Endothelial cell of umbilical vein (primary cell): ENCODE results near the gene NAA10. TPM values are rescaled to one million over a fixed set of nuclear protein-coding genes. Genes with fewer than 3 reads are reported as not detected.
A peak's percentile ranks its signal among the peaks of the same experiment; 100 is the strongest.

ENCODE experiments used
- BruUV-seq: library from RNA; stranded (reverse); fragments of 400-500 nt; replicated peaks from 2 replicates; lab custom pipeline; 2021; lab: Mats Ljungman, UMichigan
- CTCF ChIA-PET: fragments of 300-600, 350-600 bp; sonication (Branson Sonifier 250); formaldehyde crosslinking; loops from one replicate; lab custom pipeline; 2021; ENCODE audit warnings: antibody characterized with exemption, inconsistent platforms; lab: Charles Lee
- POLR2A ChIA-PET: fragments of 300-600, 350-600 bp; sonication (Branson Sonifier 250); formaldehyde crosslinking; loops from one replicate; lab custom pipeline; 2021; ENCODE audit warnings: antibody characterized with exemption, inconsistent platforms; lab: Charles Lee
- DNase-seq: peaks from one replicate; pipeline ENCODE4 v3.0.0-alpha.2; 2011; ENCODE audit warnings: low read depth, low spot score
- FAIRE-seq: peaks from 2 replicates; lab custom pipeline; 2011; peaks lifted over from hg19 to GRCh38; lab: Jason Lieb, UNC
- H2AFZ ChIP-seq: 2 replicates; pipeline ENCODE4 v1.6.0; 2012; ENCODE audit warnings: low read depth, low read length, control low read depth, inconsistent platforms
- H3K27ac ChIP-seq: 2 replicates; pipeline ENCODE4 v1.5.1; 2011; ENCODE audit warnings: low read depth, mild to moderate bottlenecking, control low read depth, low read length, moderate library complexity; ENCODE audit not compliant: insufficient read depth
- H3K27me3 ChIP-seq, 2 experiments: 2 replicates each; pipeline versions ENCODE4 v1.6.0 to v1.6.1; 2011; ENCODE audit warnings: low read length in 2 of 2, mixed read lengths in 1 of 2; ENCODE audit not compliant: control insufficient read depth in 2 of 2, insufficient read depth in 2 of 2
- H3K36me3 ChIP-seq, 2 experiments: 2 replicates in 1 of 2; 3 replicates in 1 of 2; pipeline ENCODE4 v1.5.1; 2011; ENCODE audit warnings: low read length in 2 of 2, mild to moderate bottlenecking in 1 of 2, moderate library complexity in 1 of 2; ENCODE audit not compliant: control insufficient read depth in 2 of 2, insufficient read depth in 2 of 2; ENCODE audit errors: extremely low read depth in 1 of 2
- H3K4me1 ChIP-seq: 3 replicates; pipeline ENCODE4 v1.5.1; 2011; ENCODE audit warnings: mild to moderate bottlenecking, low read length; ENCODE audit not compliant: control insufficient read depth, insufficient read depth; ENCODE audit errors: extremely low read depth
- H3K4me2 ChIP-seq: 2 replicates; pipeline ENCODE4 v1.6.1; 2011; ENCODE audit warnings: low read length, control low read depth, mixed read lengths; ENCODE audit not compliant: insufficient read depth
- H3K4me3 ChIP-seq, 3 experiments: fragments of 200-600 bp in 1 of 3; sonication (generic), shearing (Covaris generic) in 1 of 3; replicated peaks in 1 of 3; 2 replicates each; pipeline ENCODE4 v1.5.1; 2011 to 2016; ENCODE audit warnings: control low read depth in 3 of 3, low read length in 3 of 3, mild to moderate bottlenecking in 2 of 3, inconsistent platforms in 1 of 3, low read depth in 1 of 3, moderate library complexity in 1 of 3; ENCODE audit not compliant: insufficient read depth in 1 of 3
- H3K79me2 ChIP-seq: 2 replicates; pipeline ENCODE4 v1.6.0; 2012; ENCODE audit warnings: low read length, inconsistent platforms; ENCODE audit not compliant: control insufficient read depth, insufficient read depth
- H3K9ac ChIP-seq: replicated peaks from 2 replicates; pipeline ENCODE3; 2011; ENCODE audit warnings: low read length, control low read depth; ENCODE audit not compliant: insufficient read depth; ENCODE audit errors: extremely low read depth
- H3K9me1 ChIP-seq: replicated peaks from 3 replicates; pipeline ENCODE4 v1.6.0; 2011; ENCODE audit warnings: mild to moderate bottlenecking, low read length; ENCODE audit not compliant: control insufficient read depth, insufficient read depth; ENCODE audit errors: extremely low read depth
- H3K9me3 ChIP-seq: replicated peaks from 2 replicates; pipeline ENCODE4 v1.5.1; 2012; ENCODE audit warnings: low read length, inconsistent platforms; ENCODE audit not compliant: control insufficient read depth, insufficient read depth
- H4K20me1 ChIP-seq: replicated peaks from 2 replicates; pipeline ENCODE3; 2011; ENCODE audit warnings: mild to moderate bottlenecking, low read length; ENCODE audit not compliant: control insufficient read depth, insufficient read depth; ENCODE audit errors: extremely low read depth
- CTCF ChIP-seq, 2 donors: IDR thresholded peaks; 1 replicate in 1 of 2; 2 replicates in 1 of 2; pipeline ENCODE4 v1.5.1; 2011; ENCODE audit warnings: low read length in 2 of 2, mild to moderate bottlenecking in 2 of 2, moderate library complexity in 2 of 2, control low read depth in 1 of 2, inconsistent platforms in 1 of 2, low read depth in 1 of 2; ENCODE audit not compliant: insufficient read depth in 1 of 2; ENCODE audit errors: extremely low read depth in 1 of 2
- EZH2 ChIP-seq: IDR thresholded peaks from 2 replicates; pipeline ENCODE4 v1.6.1; 2012; ENCODE audit warnings: borderline replicate concordance, low read depth, mild to moderate bottlenecking, moderate library complexity, low read length, inconsistent platforms; ENCODE audit not compliant: severe bottlenecking
- FOS ChIP-seq: IDR thresholded peaks from 2 replicates; pipeline ENCODE4 v1.6.1; 2011; ENCODE audit warnings: mild to moderate bottlenecking, low read length, moderate library complexity, borderline replicate concordance; ENCODE audit not compliant: insufficient read depth
- GATA2 ChIP-seq: IDR thresholded peaks from 2 replicates; pipeline ENCODE4 v1.7.0; 2011; ENCODE audit warnings: low read depth, mild to moderate bottlenecking, moderate library complexity, mixed read lengths, low read length; ENCODE audit not compliant: insufficient read length, insufficient read depth
- JUN ChIP-seq: IDR thresholded peaks from 2 replicates; pipeline ENCODE4 v1.6.1; 2011; ENCODE audit warnings: borderline replicate concordance, low read depth; ENCODE audit not compliant: insufficient read length, insufficient read depth
- MAX ChIP-seq: IDR thresholded peaks from 2 replicates; pipeline ENCODE4 v1.6.1; 2011; ENCODE audit not compliant: insufficient read depth, insufficient read length
- MYC ChIP-seq: IDR thresholded peaks from one replicate; pipeline ENCODE4 v1.6.1; 2011; ENCODE audit warnings: mild to moderate bottlenecking, low read depth, low read length
- POLR2A ChIP-seq: IDR thresholded peaks from 2 replicates; pipeline ENCODE4 v1.6.1; 2012; ENCODE audit warnings: low read depth, mild to moderate bottlenecking, control low read depth, low read length
- POLR2AphosphoS5 ChIP-seq: IDR thresholded peaks from 2 replicates; pipeline ENCODE4 v1.6.1; 2012; ENCODE audit warnings: low read depth, mild to moderate bottlenecking, control low read depth, low read length, moderate library complexity; ENCODE audit not compliant: insufficient read depth
- dilution Hi-C: fragments of 300-500 bp; cut with MboI; formaldehyde crosslinking; loops from one replicate; pipeline ENCODE4 v1.15.0; 2019; ENCODE audit warnings: low sequenced_read_pairs; ENCODE audit not compliant: extremely low pct_ligation_motif_present
- intact Hi-C: fragments of 100-400 bp; cut with micrococcal nuclease; formaldehyde crosslinking; loops from one replicate; pipeline ENCODE4 v1.10.0; 2022
- polyA plus RNA-seq, 4 experiments: library from polyadenylated mRNA; depleted of rRNA in 3 of 4; stranded (reverse) in 3 of 4; unstranded in 1 of 4; fragments of >200 nt; gene quantifications; 2 replicates each; pipeline versions ENCODE4 v1.2.1 to v1.2.3, GENCODE V29; 2011 to 2012; ENCODE audit warnings: missing spikeins in 1 of 4
- total RNA-seq: library from RNA; stranded (reverse); gene quantifications from 2 replicates; pipeline ENCODE4 v1.2.3, GENCODE V29; 2021

The NAA10 gene
- total and polyA plus RNA-seq, 2 donors (not counting 3 experiments of a cell fraction or from before 2014, with no cell fraction given) = 141 to 144 TPM

- TSS peak; percentile 11 for BruUV-seq
- Histone ChIP-seq H4K20me1 (no peaks in the 10 kb centered on the region), H3K36me3 (peaks cover 13 to 67% of the 10 kb centered on the region in 2 experiments), H3K9ac (no peak overlapping the region), H2AFZ (no peak overlapping the region), H3K79me2 (peaks cover 19% of the 10 kb centered on the region), H3K4me2 (no peak overlapping the region), H3K9me1 (no peaks in the 10 kb centered on the region), H3K27ac (no peak overlapping the region), H3K4me1 (no peaks in the 10 kb centered on the region), H3K4me3 (no peak overlapping the region), H3K9me3 (no peaks in the 10 kb centered on the region), H3K27me3 (no peaks in the 10 kb centered on the region)
- ChIA-PET CTCF (no interaction called here), POLR2A (no interaction called here)
- no peak for TF ChIP-seq GATA2
- TF ChIP-seq EZH2 = no peak
- no peak for TF ChIP-seq FOS
- TF ChIP-seq JUN = no peak
- DNase-seq (no peak), FAIRE-seq (no peak)
- dilution Hi-C loops (no loop called here), intact Hi-C loops (no loop called here)
Observed at GRCh38 chrX:153959649-153960048, 24.8 kb upstream of the NAA10 start.

GRCh38 chrX:153958605-153959004, 23.8 kb upstream of the NAA10 start:
- no peak overlapping the region for H3K9ac ChIP-seq
- H3K36me3 ChIP-seq = peaks cover 14 to 74% of the 10 kb centered on the region in 2 experiments
- H3K27me3 ChIP-seq = no peaks in the 10 kb centered on the region
- H4K20me1 ChIP-seq = no peaks in the 10 kb centered on the region
- POLR2A ChIA-PET = no interaction called here
- FAIRE-seq (no peak), DNase-seq (no peak)
- no peaks in the 10 kb centered on the region for H3K9me1 ChIP-seq
- intact Hi-C loops = no loop called here
- no peak overlapping the region for H3K4me2 ChIP-seq
- no peak overlapping the region for H3K27ac ChIP-seq
- no peaks in the 10 kb centered on the region for H3K4me1 ChIP-seq
- peaks cover 10% of the 10 kb centered on the region for H3K79me2 ChIP-seq
- H3K4me3 ChIP-seq = no peak overlapping the region
- no TSS peak for BruUV-seq
- H3K9me3 ChIP-seq = no peaks in the 10 kb centered on the region
- no peak for TF ChIP-seq FOS
- no peak for TF ChIP-seq CTCF (IDR thresholded peaks at IDR 0.05; ENCODE audit: extremely low read depth in 1 of 2, insufficient read depth in 1 of 2, low read depth in 1 of 2, low read length in 2 of 2)
- no peak for TF ChIP-seq MAX
- no peak for TF ChIP-seq POLR2A
- no peak for TF ChIP-seq MYC
- TF ChIP-seq JUN = no peak
- no peak for TF ChIP-seq POLR2AphosphoS5
- dilution Hi-C loops = no loop called here
- CTCF ChIA-PET = interaction anchor here (1.6 kb wide), 1 partner anchor 12 kb away, joined by 6 read pairs; no protein-coding TSS in a partner anchor
- H2AFZ ChIP-seq = no peak overlapping the region
